Measurements from ENCODE around the gene CD300LG. TPM values are rescaled to one million over a fixed set of nuclear protein-coding genes. Genes with fewer than 3 reads are reported as not detected.

CD300LG gene
- total RNA-seq, 1 donor from 2014 or later: not detected

GRCh38 chr17:43906951-43907424 lies 60.0 kb downstream of the CD300LG start:
- Histone ChIP-seq H3K4me2 (ENCODE audit: low read length) (peak overlapping the region; percentile 91), H4K20me1 (ENCODE audit: insufficient read depth, low read length) (no peaks in the 10 kb centered on the region), H3K4me3 (ENCODE audit: insufficient read depth, low read depth, low read length) (peak overlapping the region; percentile 56), H3K9ac (ENCODE audit: low read length) (peak overlapping the region; percentile 74), H3K27me3 (ENCODE audit: insufficient read depth, low read length) (peaks cover 24% of the 10 kb centered on the region), H2AFZ (ENCODE audit: low read depth, low read length) (peak overlapping the region; percentile 96), H3K9me3 (ENCODE audit: insufficient read depth, low read depth, low read length) (no peaks in the 10 kb centered on the region), H3K27ac (ENCODE audit: low read depth, low read length) (no peak overlapping the region), H3K79me2 (ENCODE audit: insufficient read depth, low read length) (no peaks in the 10 kb centered on the region), H3K4me1 (ENCODE audit: insufficient read depth, low read length) (peaks cover 19% of the 10 kb centered on the region), H3K36me3 (ENCODE audit: insufficient read depth, low read length) (no peaks in the 10 kb centered on the region)
- Mint-ChIP-seq H3K27ac (ENCODE audit: unreplicated experiment) (peak overlapping the region; percentile 80), H3K9me3 (ENCODE audit: unreplicated experiment) (no peaks in the 10 kb centered on the region), H3K27me3 (ENCODE audit: low read depth, unreplicated experiment) (peaks cover 26% of the 10 kb centered on the region), H3K4me1 (ENCODE audit: low read depth, unreplicated experiment) (peaks cover 2% of the 10 kb centered on the region), H3K36me3 (ENCODE audit: low read depth, unreplicated experiment) (peaks cover 8% of the 10 kb centered on the region), H3K4me3 (ENCODE audit: unreplicated experiment) (peak overlapping the region; percentile 84)
- no peak for TF ChIP-seq CTCF (IDR thresholded peaks at IDR 0.05; ENCODE audit: insufficient read depth, low read depth, low read length)
- peak; percentile 24 for TF ChIP-seq EZH2 (IDR thresholded peaks at IDR 0.05; ENCODE audit: insufficient read depth, low read length)
- no peak for FAIRE-seq
- DNase-seq (ENCODE audit: low read depth): no peak

GRCh38 chr17:43907425-43907981 lies 60.5 kb downstream of the CD300LG start, which contains the start of gene MPP2:
Gene MPP2, minus strand, starts transcription at chr17:43907536. Its CDS starts 3,076 bp downstream, at chr17:43904460.
- H3K9ac ChIP-seq (ENCODE audit: low read length): peak within 1 kb of the TSS; percentile 74

More at GRCh38 chr17:43907425-43907981, 60.5 kb downstream of the CD300LG start, which contains the start of gene MPP2:
- Histone ChIP-seq H3K4me3 (ENCODE audit: insufficient read depth, low read depth, low read length) (peak within 1 kb of the TSS; percentile 56), H3K79me2 (ENCODE audit: insufficient read depth, low read length) (no peaks in the 10 kb centered on the region), H3K27me3 (ENCODE audit: insufficient read depth, low read length) (peaks cover 24% of the 10 kb centered on the region), H3K27ac (ENCODE audit: low read depth, low read length) (no peak within 1 kb of the TSS), H3K4me2 (ENCODE audit: low read length) (peak within 1 kb of the TSS; percentile 91), H3K36me3 (ENCODE audit: insufficient read depth, low read length) (no peaks in the 10 kb centered on the region), H2AFZ (ENCODE audit: low read depth, low read length) (peak within 1 kb of the TSS; percentile 96), H4K20me1 (ENCODE audit: insufficient read depth, low read length) (no peaks in the 10 kb centered on the region), H3K4me1 (ENCODE audit: insufficient read depth, low read length) (peaks cover 19% of the 10 kb centered on the region), H3K9me3 (ENCODE audit: insufficient read depth, low read depth, low read length) (no peaks in the 10 kb centered on the region)
- Mint-ChIP-seq H3K27ac (ENCODE audit: unreplicated experiment) (peak within 1 kb of the TSS; percentile 80), H3K27me3 (ENCODE audit: low read depth, unreplicated experiment) (peaks cover 26% of the 10 kb centered on the region), H3K36me3 (ENCODE audit: low read depth, unreplicated experiment) (peaks cover 7% of the 10 kb centered on the region), H3K4me1 (ENCODE audit: low read depth, unreplicated experiment) (peaks cover 2% of the 10 kb centered on the region), H3K4me3 (ENCODE audit: unreplicated experiment) (peak within 1 kb of the TSS; percentile 84), H3K9me3 (ENCODE audit: unreplicated experiment) (no peaks in the 10 kb centered on the region)
- peak; percentile 62 for DNase-seq (ENCODE audit: low read depth)
- no peak for FAIRE-seq
- TF ChIP-seq CTCF (IDR thresholded peaks at IDR 0.05; ENCODE audit: insufficient read depth, low read depth, low read length): no peak
- no peak for TF ChIP-seq EZH2 (IDR thresholded peaks at IDR 0.05; ENCODE audit: insufficient read depth, low read length)
